HFFc6 (cell line): ENCODE data around the gene CABLES2. TPM values are rescaled to one million over a fixed set of nuclear protein-coding genes. Genes with fewer than 3 reads are reported as not detected.
A peak's percentile ranks its signal among the peaks of the same experiment; 100 is the strongest.

ENCODE experiments used
- DNase-seq: peaks from one replicate; pipeline ENCODE4 v3.0.0-alpha.2; 2018
- H3K27ac Mint-ChIP-seq: 2 replicates; pipeline ENCODE4 v1.8.0; 2020; ENCODE audit warnings: mild to moderate bottlenecking, mixed read lengths
- H3K27me3 Mint-ChIP-seq: 2 replicates; pipeline ENCODE4 v1.8.0; 2021; ENCODE audit warnings: mild to moderate bottlenecking, moderate library complexity, mixed read lengths; ENCODE audit not compliant: insufficient read depth
- H3K36me3 Mint-ChIP-seq: 2 replicates; pipeline ENCODE4 v1.8.0; 2021; ENCODE audit warnings: low read depth, mixed read lengths
- H3K4me1 Mint-ChIP-seq: 2 replicates; pipeline ENCODE4 v1.8.0; 2020; ENCODE audit warnings: low read depth, mixed read lengths
- H3K4me3 Mint-ChIP-seq: 2 replicates; pipeline ENCODE4 v1.8.0; 2020; ENCODE audit warnings: mild to moderate bottlenecking, moderate library complexity, mixed read lengths
- H3K9me3 Mint-ChIP-seq: 2 replicates; pipeline ENCODE4 v1.8.0; 2020; ENCODE audit warnings: mild to moderate bottlenecking, mixed read lengths
- total RNA-seq, 6 experiments: library from RNA; stranded (reverse); fragmentation: NEBNext Ultra II Directional; extraction: Animal tissue kit (Norgen Biotek cat#: 25700); gene quantifications; 2 replicates in 1 of 6; 3 replicates in 5 of 6; pipeline ENCODE4 v1.2.3, GENCODE V29; 2021
- TF ChIP-seq, protein P1 (sequence below): fragments of 200-600 bp; sonication (generic); IDR thresholded peaks from 2 replicates; pipeline ENCODE4 v1.5.0; 2021; ENCODE audit warnings: antibody characterized with exemption, mild to moderate bottlenecking

Gene CABLES2
- total RNA-seq, 6 experiments from 2014 or later = 4.9 to 7.0 (median 6.6) TPM

DNA sequence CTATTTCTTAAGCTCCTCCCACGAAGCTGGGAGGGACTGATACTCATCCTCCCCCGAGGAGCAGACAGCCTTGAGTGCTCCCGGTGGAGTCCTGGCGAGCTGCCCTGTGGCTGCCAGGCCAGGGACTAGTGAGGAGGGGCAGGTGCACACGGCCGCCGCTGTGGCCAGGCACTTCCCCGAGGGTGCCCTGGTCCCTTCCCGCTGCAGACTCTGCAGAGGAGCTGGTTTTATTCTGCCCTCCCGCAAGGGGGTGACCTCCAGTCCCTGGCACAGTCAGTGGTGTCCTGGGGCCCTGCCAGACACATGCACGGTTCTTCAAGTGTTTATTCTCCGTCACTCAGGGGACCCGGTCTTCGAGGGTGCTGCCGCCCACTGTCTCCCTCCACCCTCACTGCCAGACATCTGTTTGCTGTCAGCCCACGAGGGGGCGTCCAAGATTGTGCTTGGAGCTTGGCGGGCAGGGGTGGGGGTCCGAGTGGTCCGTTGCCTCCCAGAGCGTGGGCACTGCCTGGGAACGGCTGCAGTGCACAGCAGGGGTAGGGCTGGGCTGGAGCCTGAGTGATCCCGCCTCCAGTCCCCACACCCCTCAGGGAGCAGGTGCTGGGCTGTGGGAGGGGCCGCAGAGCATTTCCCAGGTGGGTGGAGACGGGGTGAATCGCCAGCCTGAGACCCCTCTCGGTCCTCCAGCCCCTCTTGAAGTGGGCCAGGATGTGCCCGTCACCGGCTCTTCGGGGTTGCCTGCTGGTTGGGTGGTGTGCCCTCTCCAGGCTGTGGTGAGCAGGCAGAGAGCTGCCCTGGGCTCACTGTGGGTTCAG is 3.1 kb upstream of the CABLES2 start:
- no peaks in the 10 kb centered on the region for H3K9me3 Mint-ChIP-seq
- H3K4me1 Mint-ChIP-seq = peaks cover 10% of the 10 kb centered on the region
- H3K27ac Mint-ChIP-seq = no peak overlapping the region
- TF ChIP-seq, protein P1, sequence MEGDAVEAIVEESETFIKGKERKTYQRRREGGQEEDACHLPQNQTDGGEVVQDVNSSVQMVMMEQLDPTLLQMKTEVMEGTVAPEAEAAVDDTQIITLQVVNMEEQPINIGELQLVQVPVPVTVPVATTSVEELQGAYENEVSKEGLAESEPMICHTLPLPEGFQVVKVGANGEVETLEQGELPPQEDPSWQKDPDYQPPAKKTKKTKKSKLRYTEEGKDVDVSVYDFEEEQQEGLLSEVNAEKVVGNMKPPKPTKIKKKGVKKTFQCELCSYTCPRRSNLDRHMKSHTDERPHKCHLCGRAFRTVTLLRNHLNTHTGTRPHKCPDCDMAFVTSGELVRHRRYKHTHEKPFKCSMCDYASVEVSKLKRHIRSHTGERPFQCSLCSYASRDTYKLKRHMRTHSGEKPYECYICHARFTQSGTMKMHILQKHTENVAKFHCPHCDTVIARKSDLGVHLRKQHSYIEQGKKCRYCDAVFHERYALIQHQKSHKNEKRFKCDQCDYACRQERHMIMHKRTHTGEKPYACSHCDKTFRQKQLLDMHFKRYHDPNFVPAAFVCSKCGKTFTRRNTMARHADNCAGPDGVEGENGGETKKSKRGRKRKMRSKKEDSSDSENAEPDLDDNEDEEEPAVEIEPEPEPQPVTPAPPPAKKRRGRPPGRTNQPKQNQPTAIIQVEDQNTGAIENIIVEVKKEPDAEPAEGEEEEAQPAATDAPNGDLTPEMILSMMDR = peak; percentile 78
- H3K36me3 Mint-ChIP-seq = no peaks in the 10 kb centered on the region
- H3K27me3 Mint-ChIP-seq = peaks cover 3% of the 10 kb centered on the region
- DNase-seq = peak; percentile 15
- H3K4me3 Mint-ChIP-seq = no peak overlapping the region

DNA sequence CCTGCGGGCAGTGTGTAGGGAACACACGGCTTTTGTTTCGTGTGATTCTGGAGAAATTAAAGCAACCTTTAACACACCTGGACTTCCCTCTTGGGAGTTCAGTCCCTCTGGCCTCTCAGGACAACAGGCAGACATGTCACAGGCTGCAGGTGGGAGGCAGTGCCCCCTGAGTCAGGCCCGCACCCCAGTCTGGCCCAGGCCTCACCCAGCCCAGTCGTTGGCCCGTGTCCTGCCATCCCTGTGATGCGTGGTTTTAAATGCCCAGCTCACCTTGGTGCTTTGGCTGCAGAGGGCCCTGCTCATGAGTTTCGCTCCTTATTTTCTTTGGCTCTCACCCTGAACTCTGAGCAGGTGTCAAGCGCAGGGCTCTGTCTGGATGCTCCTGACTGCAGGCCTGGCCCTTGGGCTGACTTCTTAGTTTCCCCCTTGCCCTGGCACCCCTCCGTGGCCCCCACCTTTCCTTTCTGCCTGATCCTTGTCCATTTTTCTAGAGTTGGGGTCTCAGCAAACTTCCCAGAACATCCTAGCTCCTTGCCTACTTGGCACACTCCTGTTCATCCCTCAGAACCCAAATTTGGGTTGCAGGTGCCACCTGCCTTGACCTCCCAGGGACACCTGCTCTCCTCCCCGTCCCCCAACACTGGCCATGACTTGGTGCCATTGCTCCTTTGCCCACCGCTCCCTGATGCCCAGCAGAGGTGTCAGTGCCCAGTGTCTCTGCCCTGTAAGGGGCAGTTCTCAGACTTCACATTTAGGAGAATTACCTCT is 2.2 kb upstream of the CABLES2 start:
- no peak for DNase-seq
- no peaks in the 10 kb centered on the region for H3K9me3 Mint-ChIP-seq
- no peak overlapping the region for H3K4me3 Mint-ChIP-seq
- H3K27me3 Mint-ChIP-seq = peaks cover 2% of the 10 kb centered on the region
- H3K36me3 Mint-ChIP-seq = no peaks in the 10 kb centered on the region
- H3K4me1 Mint-ChIP-seq = peaks cover 11% of the 10 kb centered on the region
- H3K27ac Mint-ChIP-seq = no peak overlapping the region
- TF ChIP-seq, protein P1 = no peak

- Mint-ChIP-seq H3K27me3 (peaks cover 2% of the 10 kb centered on the region), H3K27ac (no peak overlapping the region), H3K4me3 (no peak overlapping the region), H3K4me1 (peaks cover 11% of the 10 kb centered on the region), H3K36me3 (no peaks in the 10 kb centered on the region), H3K9me3 (no peaks in the 10 kb centered on the region)
- TF ChIP-seq, protein P1 = no peak
- DNase-seq = no peak
These were observed 1.6 kb upstream of the CABLES2 start for GRCh38 chr20:62408640-62409039.

DNA sequence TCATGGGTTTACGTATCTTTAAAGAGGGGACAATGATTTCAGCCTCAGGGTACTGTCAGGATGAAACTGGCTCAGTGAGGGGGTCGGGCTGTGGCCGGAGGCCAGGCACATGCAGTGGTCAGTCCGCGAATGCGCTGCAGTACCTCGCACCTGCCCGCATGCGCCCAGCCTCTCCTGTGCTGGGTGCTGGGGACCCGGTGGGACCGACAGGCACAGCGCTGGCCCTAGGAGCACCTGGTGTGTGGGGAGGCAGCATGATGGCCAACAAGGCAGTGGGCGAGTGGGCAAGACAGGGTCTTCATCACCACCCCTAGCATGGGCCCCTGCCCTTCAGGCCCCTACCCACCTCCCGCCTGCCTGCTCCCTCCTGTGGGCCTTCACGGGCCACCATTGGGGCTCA is 970 bp upstream of the CABLES2 start:
- Mint-ChIP-seq H3K36me3 (no peaks in the 10 kb centered on the region), H3K27me3 (peaks cover 2% of the 10 kb centered on the region), H3K4me3 (no peak overlapping the region)

GRCh38 chr20:62406635-62407176 is 379 bp downstream of the CABLES2 start:
- Mint-ChIP-seq H3K4me1 (peaks cover 11% of the 10 kb centered on the region), H3K4me3 (peak overlapping the region; percentile 81), H3K27me3 (peaks cover 2% of the 10 kb centered on the region), H3K36me3 (no peaks in the 10 kb centered on the region), H3K9me3 (no peaks in the 10 kb centered on the region), H3K27ac (no peak overlapping the region)
- TF ChIP-seq, protein P1 = no peak
- DNase-seq = no peak

More for the DNA sequence above, 970 bp upstream of the CABLES2 start:
- H3K9me3 Mint-ChIP-seq = no peaks in the 10 kb centered on the region
- TF ChIP-seq, protein P1 = no peak
- no peak overlapping the region for H3K27ac Mint-ChIP-seq
- H3K4me1 Mint-ChIP-seq = peaks cover 11% of the 10 kb centered on the region
- DNase-seq = no peak
